ENCODE data around the gene PDP2. TPM values are rescaled to one million over a fixed set of nuclear protein-coding genes. Genes with fewer than 3 reads are reported as not detected.

PDP2 gene
- total RNA-seq, 1 experiment from 2014 or later, result 28.4 TPM

- TF ChIP-seq OVOL2 (CRISPR knock-in tag; IDR thresholded peaks at IDR 0.05; ENCODE audit: borderline replicate concordance), result no peak
- TF ChIP-seq E2F5 (CRISPR knock-in tag; IDR thresholded peaks at IDR 0.05), result no peak
- no peak for TF ChIP-seq ARID4B (CRISPR knock-in tag; IDR thresholded peaks at IDR 0.05; ENCODE audit: borderline replicate concordance)
Measured at GRCh38 chr16:66844009-66844341, 36.3 kb upstream of the PDP2 start (continued).

GRCh38 chr16:66844342-66845079, 35.8 kb upstream of the PDP2 start, which contains the start of gene CA7:
Gene CA7, plus strand, starts transcription at chr16:66844414. Its CDS starts 74 bp downstream, at chr16:66844488.
- Mint-ChIP-seq H3K9me3 (no peaks in the 10 kb centered on the region), H3K27ac (no peak within 1 kb of the TSS), H3K36me3 (no peaks in the 10 kb centered on the region), H3K4me1 (peaks cover 13% of the 10 kb centered on the region), H3K27me3 (ENCODE audit: low read depth) (peaks cover 85% of the 10 kb centered on the region), H3K4me3 (peak within 1 kb of the TSS; percentile 81)
- DNase-seq (ENCODE audit: low spot score), result peak; percentile 59
- POLR2A ChIA-PET, result interaction anchor here (0.6 kb wide), 1 partner anchor 269 kb away, joined by 4 read pairs; no protein-coding TSS in a partner anchor
- CTCF ChIA-PET, result interaction anchor here (0.6 to 6.5 kb wide), 6 partner anchors 10 to 48 kb away, joined by 3 to 76 read pairs (median 3); partner anchors contain the start of gene NAE1
- ATAC-seq, result no peak; the same call in 1 of the 2 replicates
- no peak for TF ChIP-seq SMAD3 (CRISPR knock-in tag; IDR thresholded peaks at IDR 0.05; ENCODE audit: borderline replicate concordance)
- TF ChIP-seq, protein P1, sequence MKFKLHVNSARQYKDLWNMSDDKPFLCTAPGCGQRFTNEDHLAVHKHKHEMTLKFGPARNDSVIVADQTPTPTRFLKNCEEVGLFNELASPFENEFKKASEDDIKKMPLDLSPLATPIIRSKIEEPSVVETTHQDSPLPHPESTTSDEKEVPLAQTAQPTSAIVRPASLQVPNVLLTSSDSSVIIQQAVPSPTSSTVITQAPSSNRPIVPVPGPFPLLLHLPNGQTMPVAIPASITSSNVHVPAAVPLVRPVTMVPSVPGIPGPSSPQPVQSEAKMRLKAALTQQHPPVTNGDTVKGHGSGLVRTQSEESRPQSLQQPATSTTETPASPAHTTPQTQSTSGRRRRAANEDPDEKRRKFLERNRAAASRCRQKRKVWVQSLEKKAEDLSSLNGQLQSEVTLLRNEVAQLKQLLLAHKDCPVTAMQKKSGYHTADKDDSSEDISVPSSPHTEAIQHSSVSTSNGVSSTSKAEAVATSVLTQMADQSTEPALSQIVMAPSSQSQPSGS (CRISPR knock-in tag; IDR thresholded peaks at IDR 0.05; ENCODE audit: borderline replicate concordance, low read depth), result no peak
- no peak for TF ChIP-seq JAZF1 (CRISPR knock-in tag; IDR thresholded peaks at IDR 0.05)
- peak; percentile 64; the same call in 1 of the 2 replicates for TF ChIP-seq ESRRA (CRISPR knock-in tag; IDR thresholded peaks at IDR 0.05; ENCODE audit: borderline replicate concordance)
- TF ChIP-seq, protein P2, sequence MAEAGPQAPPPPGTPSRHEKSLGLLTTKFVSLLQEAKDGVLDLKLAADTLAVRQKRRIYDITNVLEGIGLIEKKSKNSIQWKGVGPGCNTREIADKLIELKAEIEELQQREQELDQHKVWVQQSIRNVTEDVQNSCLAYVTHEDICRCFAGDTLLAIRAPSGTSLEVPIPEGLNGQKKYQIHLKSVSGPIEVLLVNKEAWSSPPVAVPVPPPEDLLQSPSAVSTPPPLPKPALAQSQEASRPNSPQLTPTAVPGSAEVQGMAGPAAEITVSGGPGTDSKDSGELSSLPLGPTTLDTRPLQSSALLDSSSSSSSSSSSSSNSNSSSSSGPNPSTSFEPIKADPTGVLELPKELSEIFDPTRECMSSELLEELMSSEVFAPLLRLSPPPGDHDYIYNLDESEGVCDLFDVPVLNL (CRISPR knock-in tag; IDR thresholded peaks at IDR 0.05; ENCODE audit: borderline replicate concordance, low read depth), result no peak
- TF ChIP-seq AR (CRISPR knock-in tag; IDR thresholded peaks at IDR 0.05), result no peak
- TF ChIP-seq ZNF121 (CRISPR knock-in tag; IDR thresholded peaks at IDR 0.05), result no peak
- no peak for TF ChIP-seq MYBL2 (CRISPR knock-in tag; IDR thresholded peaks at IDR 0.05)
- TF ChIP-seq JUN (CRISPR knock-in tag; IDR thresholded peaks at IDR 0.05), result 0 out of 2 replicates have a peak, but pooled peaks have one; percentile 58
- TF ChIP-seq ATF1 (CRISPR knock-in tag; IDR thresholded peaks at IDR 0.05), result peak; percentile 51; the same call in 1 of the 2 replicates
- 0 out of 2 replicates have a peak, but pooled peaks have one; percentile 54 for TF ChIP-seq HMGXB4 (CRISPR knock-in tag; IDR thresholded peaks at IDR 0.05)
- TF ChIP-seq SOX15 (CRISPR knock-in tag; IDR thresholded peaks at IDR 0.05), result no peak
- TF ChIP-seq RELA (CRISPR knock-in tag; IDR thresholded peaks at IDR 0.05; ENCODE audit: borderline replicate concordance), result peak; percentile 76; the same call in 1 of the 2 replicates
- TF ChIP-seq ETV6 (CRISPR knock-in tag; IDR thresholded peaks at IDR 0.05), result 0 out of 2 replicates have a peak, but pooled peaks have one; percentile 45
- peak; percentile 6; the same call in 1 of the 2 replicates for TF ChIP-seq FOXP1 (CRISPR knock-in tag; IDR thresholded peaks at IDR 0.05; ENCODE audit: borderline replicate concordance)
- TF ChIP-seq SP1 (CRISPR knock-in tag; conservative IDR thresholded peaks at IDR 0.05), result no peak
- TF ChIP-seq IRF1 (CRISPR knock-in tag; IDR thresholded peaks at IDR 0.05), result no peak
- no peak for TF ChIP-seq NR3C1 (CRISPR knock-in tag; conservative IDR thresholded peaks at IDR 0.05; ENCODE audit: low read depth)
- 0 out of 2 replicates have a peak, but pooled peaks have one; percentile 10 for TF ChIP-seq TCF7 (CRISPR knock-in tag; IDR thresholded peaks at IDR 0.05; ENCODE audit: low read depth)

All from WTC11 (cell line).